Right atrium auricular region (tissue), 2 donors: ENCODE data around the gene HYCC1. TPM values are rescaled to one million over a fixed set of nuclear protein-coding genes. Genes with fewer than 3 reads are reported as not detected.
"Not testable (repeated sequence)": the region's sequence is repeated elsewhere in the genome, so short reads cannot be mapped to it uniquely, and the experiment has no call there.

Experiments
- DNase-seq: peaks from one replicate; pipeline ENCODE4 v3.0.0-alpha.2; 2019; ENCODE audit warnings: low spot score
- H3K27ac ChIP-seq, 2 donors: fragments of 200-600 bp; sonication (generic); 1 replicate in 1 of 2; 2 replicates in 1 of 2; pipeline ENCODE4 v1.5.1; 2016 to 2019
- H3K27me3 ChIP-seq, 2 donors: fragments of 200-600 bp; sonication (generic); one replicate each; pipeline versions ENCODE4 v1.5.1 to v1.6.0; 2017 to 2019
- H3K36me3 ChIP-seq: fragments of 200-600 bp; sonication (generic); one replicate; pipeline ENCODE4 v1.5.1; 2016
- H3K4me1 ChIP-seq, 2 donors: fragments of 200-600 bp; sonication (generic); one replicate each; pipeline versions ENCODE4 v1.5.1 to v1.6.0; 2017 to 2019
- H3K4me3 ChIP-seq, 2 donors: fragments of 200-600 bp; sonication (generic); 1 replicate in 1 of 2; 2 replicates in 1 of 2; pipeline ENCODE4 v1.5.1; 2017 to 2019; ENCODE audit warnings: mild to moderate bottlenecking in 1 of 2, moderate library complexity in 1 of 2
- H3K9me3 ChIP-seq, 2 donors: fragments of 200-600 bp; sonication (generic); one replicate each; pipeline ENCODE4 v1.5.1; 2019
- CTCF ChIP-seq, 2 donors: fragments of 200-600 bp; sonication (generic); IDR thresholded peaks; one replicate each; pipeline ENCODE4 v1.5.1; 2019; ENCODE audit warnings: antibody characterized with exemption in 2 of 2
- total RNA-seq, 2 donors: library from RNA; depleted of rRNA; stranded (reverse); fragments of >200 nt; gene quantifications; one replicate each; pipeline ENCODE4 v1.1.0, GENCODE V29; 2016

The HYCC1 gene
- total RNA-seq, 2 donors from 2014 or later, result 26.1 to 40.8 TPM

- TF ChIP-seq CTCF (IDR thresholded peaks at IDR 0.05), result no peak
- peaks cover 17% of the 10 kb centered on the region for H3K36me3 ChIP-seq
- H3K4me3 ChIP-seq, result no peak overlapping the region
- no peak for DNase-seq
- H3K9me3 ChIP-seq, result no peaks in the 10 kb centered on the region
- no peaks in the 10 kb centered on the region for H3K27me3 ChIP-seq
- peak overlapping the region in 1 of 2 donors; percentile 31 for H3K27ac ChIP-seq
- no peaks in the 10 kb centered on the region for H3K4me1 ChIP-seq
Observed at GRCh38 chr7:22980422-22980821, 33.5 kb downstream of the HYCC1 start.

GRCh38 chr7:22979861-22980260, 34.1 kb downstream of the HYCC1 start:
- DNase-seq, result no peak
- no peak for TF ChIP-seq CTCF (IDR thresholded peaks at IDR 0.05)
- Histone ChIP-seq H3K27me3 (no peaks in the 10 kb centered on the region), H3K9me3 (no peaks in the 10 kb centered on the region), H3K4me3 (no peak overlapping the region), H3K27ac (no peak overlapping the region), H3K4me1 (no peaks in the 10 kb centered on the region), H3K36me3 (peaks cover 17% of the 10 kb centered on the region)

- no peak for DNase-seq
- Histone ChIP-seq H3K27me3 (no peaks in the 10 kb centered on the region), H3K4me3 (no peak overlapping the region), H3K27ac (no peak overlapping the region), H3K4me1 (no peaks in the 10 kb centered on the region), H3K36me3 (peaks cover 22% of the 10 kb centered on the region), H3K9me3 (no peaks in the 10 kb centered on the region)
- no peak for TF ChIP-seq CTCF (IDR thresholded peaks at IDR 0.05)
Observed at GRCh38 chr7:22979251-22979650, 34.7 kb downstream of the HYCC1 start.

GRCh38 chr7:22974636-22975035, 39.3 kb downstream of the HYCC1 start:
- H3K36me3 ChIP-seq, result peaks cover 33% of the 10 kb centered on the region
- not testable (repeated sequence) for DNase-seq, H3K27ac ChIP-seq, H3K9me3 ChIP-seq, H3K4me1 ChIP-seq, H3K27me3 ChIP-seq, H3K4me3 ChIP-seq

GRCh38 chr7:22972207-22972606, 41.7 kb downstream of the HYCC1 start:
- no peaks in the 10 kb centered on the region for H3K9me3 ChIP-seq
- TF ChIP-seq CTCF (IDR thresholded peaks at IDR 0.05), result no peak
- H3K27ac ChIP-seq, result no peak overlapping the region
- H3K4me1 ChIP-seq, result peaks cover 0 to 5% of the 10 kb centered on the region in 2 donors
- H3K27me3 ChIP-seq, result no peaks in the 10 kb centered on the region
- H3K4me3 ChIP-seq, result no peak overlapping the region
- peaks cover 34% of the 10 kb centered on the region for H3K36me3 ChIP-seq
- DNase-seq, result no peak

GRCh38 chr7:22969010-22969431, 44.9 kb downstream of the HYCC1 start:
- Histone ChIP-seq H3K4me3 (no peak overlapping the region), H3K36me3 (peaks cover 17% of the 10 kb centered on the region), H3K27ac (no peak overlapping the region), H3K9me3 (no peaks in the 10 kb centered on the region), H3K27me3 (no peaks in the 10 kb centered on the region), H3K4me1 (peaks cover 0 to 5% of the 10 kb centered on the region in 2 donors)
- no peak for TF ChIP-seq CTCF (IDR thresholded peaks at IDR 0.05)
- DNase-seq, result no peak

Other genes with a start within 250 kb of the HYCC1 start
- 100 to 1,000 TPM; 101 to 188 TPM for gene TOMM7, start 191.3 kb downstream of the HYCC1 start, total RNA-seq
- 10 to 100 TPM; 37.3 to 87.6 TPM for gene KLHL7, start 91.7 kb upstream of the HYCC1 start, total RNA-seq
- gene NUP42, start 167.9 kb upstream of the HYCC1 start, total RNA-seq, result 10 to 100 TPM; 24.7 to 30.6 TPM
- 100 to 1,000 TPM in 1 of 2 donors, 10 to 100 TPM in 1; 74.4 to 137 TPM for gene GPNMB, start 232.6 kb upstream of the HYCC1 start, total RNA-seq